ENCODE data around the gene UBE2Q2.

DNA sequence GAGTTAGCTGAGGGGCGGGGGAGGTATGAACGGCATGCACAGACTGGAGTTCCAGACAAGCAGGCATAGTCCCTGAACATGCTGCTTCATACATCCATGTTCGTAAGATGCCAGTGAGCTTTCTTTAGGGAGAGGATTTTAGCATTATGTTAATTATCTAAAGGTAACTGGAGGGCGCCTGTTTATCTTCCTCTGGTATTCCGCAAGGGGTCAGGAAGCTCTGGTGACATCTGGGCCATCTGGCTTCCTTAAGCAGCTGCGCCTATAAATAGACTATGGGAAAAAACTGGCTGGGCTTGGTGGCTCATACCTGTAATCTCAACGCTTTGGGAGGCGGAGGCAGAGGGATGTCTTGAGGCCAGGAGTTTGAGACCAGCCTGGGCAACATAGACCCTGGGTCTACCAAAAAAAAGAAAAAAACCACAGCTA, 58.9 kb downstream of the UBE2Q2 start:
- TF ChIP-seq, protein P1, sequence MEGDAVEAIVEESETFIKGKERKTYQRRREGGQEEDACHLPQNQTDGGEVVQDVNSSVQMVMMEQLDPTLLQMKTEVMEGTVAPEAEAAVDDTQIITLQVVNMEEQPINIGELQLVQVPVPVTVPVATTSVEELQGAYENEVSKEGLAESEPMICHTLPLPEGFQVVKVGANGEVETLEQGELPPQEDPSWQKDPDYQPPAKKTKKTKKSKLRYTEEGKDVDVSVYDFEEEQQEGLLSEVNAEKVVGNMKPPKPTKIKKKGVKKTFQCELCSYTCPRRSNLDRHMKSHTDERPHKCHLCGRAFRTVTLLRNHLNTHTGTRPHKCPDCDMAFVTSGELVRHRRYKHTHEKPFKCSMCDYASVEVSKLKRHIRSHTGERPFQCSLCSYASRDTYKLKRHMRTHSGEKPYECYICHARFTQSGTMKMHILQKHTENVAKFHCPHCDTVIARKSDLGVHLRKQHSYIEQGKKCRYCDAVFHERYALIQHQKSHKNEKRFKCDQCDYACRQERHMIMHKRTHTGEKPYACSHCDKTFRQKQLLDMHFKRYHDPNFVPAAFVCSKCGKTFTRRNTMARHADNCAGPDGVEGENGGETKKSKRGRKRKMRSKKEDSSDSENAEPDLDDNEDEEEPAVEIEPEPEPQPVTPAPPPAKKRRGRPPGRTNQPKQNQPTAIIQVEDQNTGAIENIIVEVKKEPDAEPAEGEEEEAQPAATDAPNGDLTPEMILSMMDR (IDR thresholded peaks at IDR 0.05; ENCODE audit: poor library complexity, severe bottlenecking): no peak
- TF ChIP-seq EZH2 (IDR thresholded peaks at IDR 0.05; ENCODE audit: borderline replicate concordance, insufficient read depth, low read length, poor library complexity, severe bottlenecking): no peak
- TF ChIP-seq, protein P2, sequence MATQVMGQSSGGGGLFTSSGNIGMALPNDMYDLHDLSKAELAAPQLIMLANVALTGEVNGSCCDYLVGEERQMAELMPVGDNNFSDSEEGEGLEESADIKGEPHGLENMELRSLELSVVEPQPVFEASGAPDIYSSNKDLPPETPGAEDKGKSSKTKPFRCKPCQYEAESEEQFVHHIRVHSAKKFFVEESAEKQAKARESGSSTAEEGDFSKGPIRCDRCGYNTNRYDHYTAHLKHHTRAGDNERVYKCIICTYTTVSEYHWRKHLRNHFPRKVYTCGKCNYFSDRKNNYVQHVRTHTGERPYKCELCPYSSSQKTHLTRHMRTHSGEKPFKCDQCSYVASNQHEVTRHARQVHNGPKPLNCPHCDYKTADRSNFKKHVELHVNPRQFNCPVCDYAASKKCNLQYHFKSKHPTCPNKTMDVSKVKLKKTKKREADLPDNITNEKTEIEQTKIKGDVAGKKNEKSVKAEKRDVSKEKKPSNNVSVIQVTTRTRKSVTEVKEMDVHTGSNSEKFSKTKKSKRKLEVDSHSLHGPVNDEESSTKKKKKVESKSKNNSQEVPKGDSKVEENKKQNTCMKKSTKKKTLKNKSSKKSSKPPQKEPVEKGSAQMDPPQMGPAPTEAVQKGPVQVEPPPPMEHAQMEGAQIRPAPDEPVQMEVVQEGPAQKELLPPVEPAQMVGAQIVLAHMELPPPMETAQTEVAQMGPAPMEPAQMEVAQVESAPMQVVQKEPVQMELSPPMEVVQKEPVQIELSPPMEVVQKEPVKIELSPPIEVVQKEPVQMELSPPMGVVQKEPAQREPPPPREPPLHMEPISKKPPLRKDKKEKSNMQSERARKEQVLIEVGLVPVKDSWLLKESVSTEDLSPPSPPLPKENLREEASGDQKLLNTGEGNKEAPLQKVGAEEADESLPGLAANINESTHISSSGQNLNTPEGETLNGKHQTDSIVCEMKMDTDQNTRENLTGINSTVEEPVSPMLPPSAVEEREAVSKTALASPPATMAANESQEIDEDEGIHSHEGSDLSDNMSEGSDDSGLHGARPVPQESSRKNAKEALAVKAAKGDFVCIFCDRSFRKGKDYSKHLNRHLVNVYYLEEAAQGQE (IDR thresholded peaks at IDR 0.05; ENCODE audit: borderline replicate concordance): no peak
- TF ChIP-seq MXI1 (conservative IDR thresholded peaks at IDR 0.05; ENCODE audit: poor library complexity, severe bottlenecking): no peak
